HUES64 (cell line): ENCODE measurements around the gene MINDY4.

Source experiments
- H3K27ac ChIP-seq: 2 replicates; pipeline ENCODE4 v1.7.0; 2013; ENCODE audit warnings: low read depth, low read length, inconsistent platforms
- H3K27me3 ChIP-seq: 2 replicates; pipeline ENCODE4 v1.6.1; 2013; ENCODE audit warnings: mild to moderate bottlenecking, low read length; ENCODE audit not compliant: insufficient read depth
- H3K36me3 ChIP-seq: 2 replicates; pipeline ENCODE4 v1.6.1; 2013; ENCODE audit warnings: mild to moderate bottlenecking, low read length; ENCODE audit not compliant: insufficient read depth
- H3K4me1 ChIP-seq: 2 replicates; pipeline ENCODE4 v1.6.1; 2013; ENCODE audit warnings: mild to moderate bottlenecking, low read length, moderate library complexity; ENCODE audit not compliant: insufficient read depth
- H3K4me3 ChIP-seq: 2 replicates; pipeline ENCODE4 v1.5.1; 2013; ENCODE audit warnings: mild to moderate bottlenecking, low read length, moderate library complexity
- H3K9ac ChIP-seq: 2 replicates; pipeline ENCODE4 v1.6.1; 2013; ENCODE audit warnings: mild to moderate bottlenecking, low read depth, low read length
- H3K9me3 ChIP-seq: 2 replicates; pipeline ENCODE4 v1.6.1; 2013; ENCODE audit warnings: low read depth, low read length; ENCODE audit not compliant: insufficient read depth
- WGBS: fragments of 150-250, 120-280 bp; methylation state at CpG from one replicate; pipeline ENCODE4 v1.1.7; 2013; ENCODE audit warnings: missing lambda C conversion rate; 5-methylcytosine and 5-hydroxymethylcytosine counted together

MINDY4 gene

GRCh38 chr7:30841025-30841735 is 70.0 kb downstream of the MINDY4 start:
- Histone ChIP-seq H3K4me1 (no peaks in the 10 kb centered on the region), H3K27ac (no peak overlapping the region), H3K4me3 (no peak overlapping the region), H3K9me3 (no peaks in the 10 kb centered on the region), H3K27me3 (no peaks in the 10 kb centered on the region), H3K36me3 (no peaks in the 10 kb centered on the region; the same call in 1 of the 2 replicates), H3K9ac (no peak overlapping the region)
- WGBS, result 94% methylated on average over 17 of the region's 19 CpGs

DNA sequence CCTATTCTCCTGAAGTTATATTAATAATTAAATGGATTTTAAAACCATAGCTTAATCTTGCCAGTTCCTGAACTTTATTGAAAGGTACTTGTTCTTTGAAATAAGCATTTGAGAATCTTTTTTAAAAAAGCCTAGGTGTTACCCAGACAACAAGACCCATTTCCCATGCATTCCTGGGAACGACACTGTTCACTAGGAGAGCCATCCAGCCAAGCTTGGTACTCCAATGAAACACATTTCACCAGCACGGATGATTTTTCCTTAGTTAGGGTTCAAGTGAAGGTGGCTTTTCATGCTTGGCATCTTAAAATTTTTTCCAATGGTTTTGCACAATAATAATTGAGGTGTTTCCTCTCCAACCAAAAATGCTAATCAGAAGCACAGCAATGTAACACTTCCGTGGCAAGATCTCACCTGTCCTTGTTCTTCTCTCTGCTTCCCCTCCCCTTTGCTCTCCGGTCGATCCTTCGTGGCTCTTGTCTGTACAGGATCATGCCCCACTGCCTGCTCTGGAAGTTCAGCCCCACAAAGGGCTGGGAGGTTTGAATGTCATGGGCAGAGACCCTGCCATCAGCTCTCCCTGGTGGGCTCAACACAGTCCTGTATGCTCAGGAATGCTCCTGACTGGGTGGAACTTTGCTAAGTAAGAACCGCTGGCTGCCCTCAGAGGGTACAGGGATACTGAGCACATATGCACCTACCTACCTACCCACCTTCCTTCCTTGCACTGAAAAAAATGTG is 70.8 kb downstream of the MINDY4 start:
- Histone ChIP-seq H3K4me3 (no peak overlapping the region), H3K9me3 (no peaks in the 10 kb centered on the region), H3K27ac (no peak overlapping the region), H3K9ac (no peak overlapping the region), H3K4me1 (no peaks in the 10 kb centered on the region), H3K36me3 (no peaks in the 10 kb centered on the region; the same call in 1 of the 2 replicates), H3K27me3 (no peaks in the 10 kb centered on the region)
- WGBS, result 94% methylated on average over 7 of the region's 7 CpGs

DNA sequence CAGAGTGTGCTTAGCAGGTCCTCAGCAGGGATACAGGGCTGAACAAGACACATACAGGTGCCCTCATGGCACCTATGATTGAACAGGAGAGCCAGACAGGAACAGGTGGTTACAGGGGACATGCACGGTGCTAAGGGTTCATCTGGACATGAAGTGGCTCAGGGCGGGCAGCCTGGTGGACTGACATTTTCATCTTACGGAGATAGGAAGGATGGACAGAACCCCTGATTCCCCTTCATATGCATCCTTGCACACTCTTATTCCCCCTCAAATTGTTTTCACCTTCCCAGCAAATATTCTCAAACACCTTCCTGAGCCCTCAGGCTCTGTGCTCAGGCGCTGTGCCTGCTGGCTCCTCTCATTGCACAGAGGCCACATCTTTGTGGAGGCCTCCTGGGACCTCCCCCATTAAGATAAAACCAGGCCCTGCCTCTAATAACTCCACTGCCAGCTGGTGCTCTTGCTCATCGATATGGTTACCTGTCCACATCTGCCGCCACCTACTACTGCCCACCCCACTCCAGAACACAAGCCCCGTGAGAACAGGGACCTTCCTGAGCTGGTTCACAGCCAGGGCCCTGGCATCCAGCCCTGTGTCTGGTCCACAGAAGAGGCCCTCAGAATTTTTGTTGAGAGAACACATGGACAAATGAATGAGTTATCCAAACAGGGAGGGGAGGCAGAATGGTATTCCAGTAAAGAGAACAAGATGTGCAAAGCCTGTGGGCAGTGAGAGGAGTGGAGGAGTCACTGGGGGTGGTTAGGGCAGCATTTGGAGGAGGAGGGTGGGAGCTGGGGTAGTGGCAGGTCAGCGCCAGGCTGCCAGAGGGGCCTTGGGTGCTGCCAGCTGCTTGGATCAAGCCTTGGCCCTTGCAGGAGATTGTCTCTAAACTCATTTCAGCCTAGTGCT is 71.6 kb downstream of the MINDY4 start:
- WGBS, result 95% methylated on average over 8 of the region's 8 CpGs
- Histone ChIP-seq H3K4me3 (no peak overlapping the region), H3K27ac (no peak overlapping the region), H3K27me3 (no peaks in the 10 kb centered on the region), H3K4me1 (no peaks in the 10 kb centered on the region), H3K9ac (no peak overlapping the region), H3K36me3 (no peaks in the 10 kb centered on the region; the same call in 1 of the 2 replicates), H3K9me3 (no peaks in the 10 kb centered on the region)

GRCh38 chr7:30843741-30844482 is 72.7 kb downstream of the MINDY4 start:
- no peaks in the 10 kb centered on the region for H3K9me3 ChIP-seq
- H3K36me3 ChIP-seq, result no peaks in the 10 kb centered on the region; the same call in 1 of the 2 replicates
- no peak overlapping the region for H3K4me3 ChIP-seq
- H3K4me1 ChIP-seq, result no peaks in the 10 kb centered on the region
- H3K27me3 ChIP-seq, result no peaks in the 10 kb centered on the region
- H3K27ac ChIP-seq, result no peak overlapping the region
- WGBS, result 91% methylated on average over 11 of the region's 11 CpGs
- H3K9ac ChIP-seq, result no peak overlapping the region

GRCh38 chr7:30844483-30844874 is 73.3 kb downstream of the MINDY4 start:
- H3K36me3 ChIP-seq, result no peaks in the 10 kb centered on the region; the same call in 1 of the 2 replicates
- H3K27ac ChIP-seq, result no peak overlapping the region
- H3K9ac ChIP-seq, result no peak overlapping the region
- H3K4me1 ChIP-seq, result no peaks in the 10 kb centered on the region
- H3K9me3 ChIP-seq, result no peaks in the 10 kb centered on the region
- WGBS, result 92% methylated on average over 4 of the region's 4 CpGs
- no peaks in the 10 kb centered on the region for H3K27me3 ChIP-seq
- no peak overlapping the region for H3K4me3 ChIP-seq

DNA sequence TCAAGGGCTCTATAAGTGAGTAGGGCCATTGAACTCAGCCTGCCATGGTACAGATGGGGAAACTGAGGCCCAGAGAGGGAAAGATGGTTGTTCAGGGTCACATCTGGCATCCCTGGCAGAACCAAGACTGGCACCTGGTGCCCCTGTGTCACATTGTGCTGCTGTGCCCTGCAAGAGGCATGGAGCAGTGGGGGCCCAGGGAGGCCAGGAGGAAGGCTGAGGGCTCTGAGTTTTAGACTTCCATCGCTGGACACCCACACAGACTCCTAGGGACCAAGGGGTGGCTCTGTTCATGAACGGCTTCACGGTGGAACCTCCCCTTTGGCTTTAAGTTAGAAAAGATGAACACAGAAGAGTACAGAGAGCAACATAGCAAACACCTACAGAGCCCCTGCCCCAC is 73.7 kb downstream of the MINDY4 start:
- no peak overlapping the region for H3K4me3 ChIP-seq
- H3K27ac ChIP-seq, result no peak overlapping the region
- no peaks in the 10 kb centered on the region for H3K9me3 ChIP-seq
- no peaks in the 10 kb centered on the region for H3K27me3 ChIP-seq
- no peak overlapping the region for H3K9ac ChIP-seq
- 100% methylated on average over 3 of the region's 3 CpGs for WGBS
- H3K4me1 ChIP-seq, result no peaks in the 10 kb centered on the region
- H3K36me3 ChIP-seq, result no peaks in the 10 kb centered on the region; the same call in 1 of the 2 replicates

DNA sequence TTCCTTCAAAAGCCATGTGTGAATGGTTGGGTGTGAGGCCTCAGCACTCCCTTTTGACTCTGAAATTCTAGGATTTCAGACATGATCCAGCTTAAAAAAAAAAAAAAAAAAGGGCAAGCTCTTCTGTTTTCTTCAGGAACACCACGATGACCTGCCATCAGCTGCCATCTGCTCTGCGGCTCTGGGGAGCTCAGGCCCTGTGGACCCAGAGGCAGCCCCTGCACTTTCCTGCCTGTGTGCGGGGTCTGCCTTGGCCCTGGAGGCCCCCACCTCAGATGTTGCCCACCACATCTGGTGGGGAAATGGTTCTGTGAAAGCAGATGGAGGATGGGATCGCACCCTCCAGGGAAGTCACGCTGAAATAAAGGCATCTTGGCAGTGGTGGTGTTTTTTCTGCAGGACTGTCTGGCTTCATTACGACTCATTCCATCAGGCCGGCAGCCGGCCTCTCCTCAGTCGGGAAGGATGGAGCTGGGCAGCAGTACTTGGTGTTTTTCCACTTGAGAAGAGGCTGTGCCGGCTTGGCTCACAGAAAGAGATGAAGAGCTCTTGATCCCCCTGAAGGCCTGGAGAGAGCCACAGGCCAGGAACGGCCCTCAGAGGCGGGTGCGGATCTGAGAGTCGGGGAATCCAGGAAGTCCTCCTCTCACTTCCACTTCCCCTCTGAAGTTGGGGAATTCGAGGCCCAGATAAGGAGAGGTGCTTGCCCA is 74.4 kb downstream of the MINDY4 start:
- whole genome bisulfite sequencing, result 91% methylated on average over 15 of the region's 15 CpGs
- H3K4me3 ChIP-seq, result no peak overlapping the region
- H3K9ac ChIP-seq, result no peak overlapping the region
- H3K27ac ChIP-seq, result no peak overlapping the region
- H3K27me3 ChIP-seq, result no peaks in the 10 kb centered on the region
- H3K36me3 ChIP-seq, result no peaks in the 10 kb centered on the region; the same call in 1 of the 2 replicates
- no peaks in the 10 kb centered on the region for H3K9me3 ChIP-seq
- no peaks in the 10 kb centered on the region for H3K4me1 ChIP-seq

GRCh38 chr7:30846378-30846777 is 75.2 kb downstream of the MINDY4 start:
- Histone ChIP-seq H3K9me3 (no peaks in the 10 kb centered on the region), H3K9ac (no peak overlapping the region), H3K36me3 (no peaks in the 10 kb centered on the region), H3K4me1 (no peaks in the 10 kb centered on the region), H3K27ac (no peak overlapping the region), H3K27me3 (no peaks in the 10 kb centered on the region), H3K4me3 (no peak overlapping the region)
- 92% methylated on average over 6 of the region's 6 CpGs for WGBS

DNA sequence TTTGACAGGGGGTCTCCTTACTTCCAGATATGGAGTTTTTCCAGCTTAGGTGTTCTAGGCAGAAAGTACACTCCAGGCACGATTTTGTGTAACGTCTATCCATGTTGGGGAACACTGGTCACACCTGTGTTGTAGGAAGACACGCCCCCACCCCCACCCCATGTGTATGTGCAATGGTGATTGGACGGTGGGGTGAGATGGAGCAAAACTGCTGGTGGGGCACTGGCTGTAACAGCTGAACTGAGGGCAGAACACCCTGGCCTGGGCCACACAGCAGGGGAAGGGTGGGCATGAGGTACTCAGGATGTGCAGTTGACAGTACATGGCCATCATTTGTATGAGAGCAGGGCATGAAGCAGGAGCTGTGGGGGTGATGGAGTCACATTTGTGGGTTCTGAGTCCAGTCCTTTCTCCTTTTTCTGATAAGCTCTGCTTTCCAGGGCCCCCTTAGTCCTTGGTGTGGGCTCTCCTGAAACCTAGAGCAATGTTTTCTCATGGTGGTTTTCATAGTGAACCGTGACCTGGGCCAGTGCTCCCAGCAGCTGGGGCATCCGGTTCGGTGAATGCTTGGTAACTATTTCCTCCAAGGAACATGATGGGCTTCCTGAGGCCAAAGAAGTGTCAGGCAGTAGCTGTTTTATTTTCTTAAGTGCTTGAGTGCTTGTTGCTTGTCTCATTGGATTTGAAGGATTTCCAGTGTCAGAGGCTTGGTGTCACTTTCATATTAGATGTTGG is 77.1 kb downstream of the MINDY4 start:
- no peak overlapping the region for H3K4me3 ChIP-seq
- H3K36me3 ChIP-seq, result no peaks in the 10 kb centered on the region
- WGBS, result 86% methylated on average over 7 of the region's 7 CpGs
- H3K4me1 ChIP-seq, result peaks cover 9% of the 10 kb centered on the region; the same call in 1 of the 2 replicates
- H3K9ac ChIP-seq, result no peak overlapping the region
- H3K27ac ChIP-seq, result no peak overlapping the region
- H3K27me3 ChIP-seq, result no peaks in the 10 kb centered on the region
- H3K9me3 ChIP-seq, result no peaks in the 10 kb centered on the region
